Measurements from ENCODE around the gene PLAU.

PLAU gene

GRCh38 chr10:73910764-73911552 is at the start of gene PLAU:
Gene PLAU, plus strand, starts transcription at chr10:73911132. Its CDS starts 424 bp downstream, at chr10:73911556.
- peak; percentile 38 to 52 for DNase-seq

GRCh38 chr10:73862011-73862410 is 48.9 kb upstream of the PLAU start:
- no peak for DNase-seq

GRCh38 chr10:73863039-73863817 is 47.7 kb upstream of the PLAU start:
- no peak for DNase-seq

GRCh38 chr10:73864229-73864628 is 46.7 kb upstream of the PLAU start:
- DNase-seq = no peak

- no peak for DNase-seq
Measured at GRCh38 chr10:73865107-73865458, 45.8 kb upstream of the PLAU start.

GRCh38 chr10:73865459-73866442 is 45.2 kb upstream of the PLAU start:
- peak; percentile 58 to 67 for DNase-seq

- DNase-seq = no peak
Measured at GRCh38 chr10:73866621-73867020, 44.3 kb upstream of the PLAU start.

- DNase-seq = no peak
Measured at GRCh38 chr10:73867126-73867807, 43.7 kb upstream of the PLAU start.

GRCh38 chr10:73867871-73868631 is 42.9 kb upstream of the PLAU start:
- DNase-seq = no peak

GRCh38 chr10:73868655-73869195 is 42.2 kb upstream of the PLAU start:
- no peak for DNase-seq

- DNase-seq = no peak
Measured at GRCh38 chr10:73871295-73872189, 39.4 kb upstream of the PLAU start.

- no peak for DNase-seq
Measured at GRCh38 chr10:73872190-73872710, 38.7 kb upstream of the PLAU start.

- no peak for DNase-seq
Measured at GRCh38 chr10:73873142-73873837, 37.6 kb upstream of the PLAU start.

GRCh38 chr10:73873838-73874215 is 37.1 kb upstream of the PLAU start:
- DNase-seq = no peak

- peak; percentile 77 to 83 for DNase-seq
Measured at GRCh38 chr10:73874267-73875138, 36.4 kb upstream of the PLAU start, which contains the start of gene CAMK2G. Gene CAMK2G, minus strand, starts transcription at chr10:73874555. Its CDS starts 94 bp downstream, at chr10:73874461.

GRCh38 chr10:73875139-73875475 is 35.8 kb upstream of the PLAU start:
- no peak for DNase-seq

- no peak for DNase-seq
Measured at GRCh38 chr10:73876157-73876556, 34.8 kb upstream of the PLAU start.

- DNase-seq = no peak
Measured at GRCh38 chr10:73876566-73876965, 34.4 kb upstream of the PLAU start.
